Measurements from ENCODE around the gene EARS2. TPM values are rescaled to one million over a fixed set of nuclear protein-coding genes. Genes with fewer than 3 reads are reported as not detected.

EARS2 gene
- total and polyA plus RNA-seq, 2 of the 4 experiments (the other 2 are of a cell fraction), result 28.1 to 37.8 TPM

DNA sequence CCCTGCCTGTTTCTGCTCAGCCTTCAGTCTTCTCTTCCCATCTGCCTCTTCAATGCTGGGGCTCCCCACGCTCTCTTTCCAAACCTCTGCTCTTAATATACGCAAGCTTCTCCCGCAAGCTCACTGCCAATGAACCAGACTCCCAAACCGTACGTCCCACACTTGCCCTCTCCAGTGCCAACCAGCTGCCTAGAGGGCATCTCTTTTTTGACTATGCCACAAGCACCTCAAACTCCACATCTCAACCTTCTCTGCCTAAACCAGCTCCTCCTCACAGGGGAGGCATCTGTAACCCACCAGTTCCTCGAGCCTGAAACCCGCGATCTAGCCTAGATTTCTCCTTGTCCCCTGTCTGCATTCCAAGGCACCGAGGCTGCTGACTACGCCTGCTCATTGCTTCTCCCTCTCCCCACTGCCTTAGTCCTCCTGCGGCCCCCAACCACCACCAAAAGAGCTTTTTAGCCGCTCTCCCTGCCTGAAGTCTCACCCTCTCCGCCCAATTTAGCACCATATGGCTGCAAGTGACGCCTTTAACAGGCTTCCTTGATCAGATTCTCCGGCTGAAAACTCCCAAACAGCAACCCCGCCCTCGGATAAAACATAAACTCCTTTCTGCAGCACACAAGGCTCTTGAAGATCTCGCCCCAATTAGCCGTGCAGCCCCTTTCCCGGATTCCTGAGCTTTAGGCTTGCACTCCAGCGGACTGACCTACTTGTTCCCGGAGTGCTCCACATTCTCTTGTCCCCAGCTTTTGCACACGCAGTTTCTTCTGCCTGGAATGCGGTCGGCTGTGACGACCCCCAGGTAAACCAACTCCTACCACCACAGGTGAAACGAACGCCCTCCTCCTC, 48.3 kb downstream of the EARS2 start:
- dilution Hi-C loops (cut with HindIII; ENCODE audit: low sequenced_read_pairs, unreplicated experiment), result no loop called here
- no peak for TF ChIP-seq POLR2A (IDR thresholded peaks at IDR 0.05; ENCODE audit: low read depth, low read length)
- no peak for TF ChIP-seq CHD1 (IDR thresholded peaks at IDR 0.05; ENCODE audit: low read depth, low read length)
- TF ChIP-seq, protein P1, sequence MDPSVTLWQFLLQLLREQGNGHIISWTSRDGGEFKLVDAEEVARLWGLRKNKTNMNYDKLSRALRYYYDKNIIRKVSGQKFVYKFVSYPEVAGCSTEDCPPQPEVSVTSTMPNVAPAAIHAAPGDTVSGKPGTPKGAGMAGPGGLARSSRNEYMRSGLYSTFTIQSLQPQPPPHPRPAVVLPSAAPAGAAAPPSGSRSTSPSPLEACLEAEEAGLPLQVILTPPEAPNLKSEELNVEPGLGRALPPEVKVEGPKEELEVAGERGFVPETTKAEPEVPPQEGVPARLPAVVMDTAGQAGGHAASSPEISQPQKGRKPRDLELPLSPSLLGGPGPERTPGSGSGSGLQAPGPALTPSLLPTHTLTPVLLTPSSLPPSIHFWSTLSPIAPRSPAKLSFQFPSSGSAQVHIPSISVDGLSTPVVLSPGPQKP (IDR thresholded peaks at IDR 0.05; ENCODE audit: borderline replicate concordance, low read depth, low read length), result no peak
- TF ChIP-seq RCOR1 (IDR thresholded peaks at IDR 0.05; ENCODE audit: insufficient replicate concordance, low read length), result no peak
- TF ChIP-seq NFE2L2 (IDR thresholded peaks at IDR 0.05; ENCODE audit: low read depth, low read length), result no peak
- TF ChIP-seq MXI1 (IDR thresholded peaks at IDR 0.05; ENCODE audit: borderline replicate concordance, low read depth, low read length), result no peak
- no peak for TF ChIP-seq FOS (IDR thresholded peaks at IDR 0.05; ENCODE audit: low read depth, low read length)
- TF ChIP-seq MAZ (IDR thresholded peaks at IDR 0.05; ENCODE audit: borderline replicate concordance, low read depth, low read length), result no peak
- TF ChIP-seq CEBPB (IDR thresholded peaks at IDR 0.05; ENCODE audit: low read depth, low read length), result no peak
- TF ChIP-seq SMC3 (IDR thresholded peaks at IDR 0.05; ENCODE audit: low read depth, low read length), result no peak
- TF ChIP-seq RAD21 (IDR thresholded peaks at IDR 0.05; ENCODE audit: low read length), result no peak
- no peak for TF ChIP-seq MAFK (IDR thresholded peaks at IDR 0.05; ENCODE audit: low read depth, low read length)
- no peak for TF ChIP-seq RFX5 (IDR thresholded peaks at IDR 0.05; ENCODE audit: low read depth, low read length)
- TF ChIP-seq, protein P2, sequence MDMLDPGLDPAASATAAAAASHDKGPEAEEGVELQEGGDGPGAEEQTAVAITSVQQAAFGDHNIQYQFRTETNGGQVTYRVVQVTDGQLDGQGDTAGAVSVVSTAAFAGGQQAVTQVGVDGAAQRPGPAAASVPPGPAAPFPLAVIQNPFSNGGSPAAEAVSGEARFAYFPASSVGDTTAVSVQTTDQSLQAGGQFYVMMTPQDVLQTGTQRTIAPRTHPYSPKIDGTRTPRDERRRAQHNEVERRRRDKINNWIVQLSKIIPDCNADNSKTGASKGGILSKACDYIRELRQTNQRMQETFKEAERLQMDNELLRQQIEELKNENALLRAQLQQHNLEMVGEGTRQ (IDR thresholded peaks at IDR 0.05; ENCODE audit: low read depth, low read length), result no peak
- no peak for TF ChIP-seq BHLHE40 (IDR thresholded peaks at IDR 0.05; ENCODE audit: low read depth, low read length)

More for the DNA sequence above, 48.3 kb downstream of the EARS2 start:
- in situ Hi-C loops (cut with MboI; ENCODE audit: low sequenced_read_pairs) (no loop called here), intact Hi-C loops (cut with micrococcal nuclease) (no loop called here)
- H4K20me1 ChIP-seq (ENCODE audit: insufficient read depth, low read length), result peaks cover 47% of the 10 kb centered on the region
- H3K36me3 ChIP-seq (ENCODE audit: control insufficient read depth, insufficient read depth, low read length), result no peaks in the 10 kb centered on the region
- no peak for DNase-seq
- no peak overlapping the region for H4K5ac ChIP-seq (ENCODE audit: low read depth, low read length)
- H3K18ac ChIP-seq (ENCODE audit: low read depth, low read length), result no peak overlapping the region
- H3K4me2 ChIP-seq (ENCODE audit: low read depth, low read length), result peak overlapping the region; percentile 87
- H2BK120ac ChIP-seq (ENCODE audit: low read depth, low read length), result no peak overlapping the region
- peaks cover 17% of the 10 kb centered on the region for H3K9me1 ChIP-seq (ENCODE audit: insufficient read depth, low read length)
- peak overlapping the region; percentile 81 for H2AFZ ChIP-seq (replicated peaks; ENCODE audit: low read length, poor library complexity)
- ChIA-PET CTCF (no interaction called here), POLR2A (ENCODE audit: unreplicated experiment) (interaction anchor here (0.6 kb wide), 1 partner anchor 1490 kb away, joined by 3 read pairs; no protein-coding TSS in a partner anchor)
- H3K9me3 ChIP-seq (ENCODE audit: control insufficient read depth, insufficient read depth, low read length), result no peaks in the 10 kb centered on the region
- H3K4ac ChIP-seq (ENCODE audit: low read depth, low read length), result peak overlapping the region; percentile 24; the same call in 1 of the 2 replicates
- H3K27me3 ChIP-seq (ENCODE audit: control insufficient read depth, insufficient read depth, low read length), result no peaks in the 10 kb centered on the region
- ATAC-seq (ENCODE audit: low read depth), result peak; percentile 3; the same call in 1 of the 2 replicates
- peak overlapping the region; percentile 68 for H3K23ac ChIP-seq (ENCODE audit: low read depth, low read length)
- H3K56ac ChIP-seq (ENCODE audit: extremely low read depth, insufficient read depth, low read length), result peak overlapping the region; percentile 8; the same call in 1 of the 2 replicates
- peak overlapping the region; percentile 71 for H3K14ac ChIP-seq (replicated peaks; ENCODE audit: low read depth, low read length)
- peak overlapping the region in 1 of 2 experiments; percentile 45; a peak in 1 of 4 replicates for H4K8ac ChIP-seq (ENCODE audit: low read depth in 2 of 2, low read length in 2 of 2)
- WGBS, 2 experiments (ENCODE audit: extremely low coverage in 2 of 2, insufficient read length in 1 of 2), result 25% methylated on average over 16 of the region's 28 CpGs; no CpG with 5 or more reads in 1 of the 2 experiments
- H2BK15ac ChIP-seq (ENCODE audit: low read depth, low read length), result no peak overlapping the region
- peak overlapping the region; percentile 80 for H3K4me3 ChIP-seq (ENCODE audit: insufficient read depth, low read depth, low read length)
- H3K9ac ChIP-seq (ENCODE audit: low read depth, low read length), result peak overlapping the region; percentile 83
- peaks cover 15% of the 10 kb centered on the region for H3K4me1 ChIP-seq (ENCODE audit: control insufficient read depth, insufficient read depth, low read length)
- no peak overlapping the region for H2BK20ac ChIP-seq (ENCODE audit: low read depth, low read length)
- no TSS peak for BruUV-seq (replicated peaks)
- no peak overlapping the region for H2BK5ac ChIP-seq (ENCODE audit: low read depth, low read length, poor library complexity, severe bottlenecking)
- H4K91ac ChIP-seq (ENCODE audit: insufficient read depth, low read depth, low read length), result no peak overlapping the region
- peaks cover 19 to 61% of the 10 kb centered on the region in 2 experiments; a peak in 3 of 4 replicates for H3K79me1 ChIP-seq (ENCODE audit: low read depth in 1 of 2, low read length in 2 of 2)
- H2AK5ac ChIP-seq (ENCODE audit: low read depth, low read length), result no peak overlapping the region
- no peak overlapping the region; the same call in 1 of the 2 replicates for H3K27ac ChIP-seq (ENCODE audit: insufficient read depth, low read length)
- H2AK9ac ChIP-seq (replicated peaks; ENCODE audit: low read depth, low read length, poor library complexity), result peak overlapping the region; percentile 63
